HG03354 (cell line): Measurements from ENCODE around the gene AMOTL2.

ENCODE experiments used
- ATAC-seq: cut with Tn5 transposase; IDR thresholded peaks from one replicate; pipeline ENCODE4 v1.9.1; 2021; ENCODE audit warnings: mild to moderate bottlenecking; ENCODE audit not compliant: unreplicated experiment, poor library complexity, severe bottlenecking

AMOTL2 gene

GRCh38 chr3:134381076-134381475, 6.8 kb upstream of the AMOTL2 start:
- ATAC-seq, result no peak

GRCh38 chr3:134380249-134380648, 6.0 kb upstream of the AMOTL2 start:
- ATAC-seq, result no peak

- no peak for ATAC-seq
Measured at GRCh38 chr3:134378818-134379217, 4.6 kb upstream of the AMOTL2 start.

- no peak for ATAC-seq
Measured at GRCh38 chr3:134378384-134378783, 4.1 kb upstream of the AMOTL2 start.

GRCh38 chr3:134377896-134378295, 3.6 kb upstream of the AMOTL2 start:
- no peak for ATAC-seq

GRCh38 chr3:134376786-134377426, 2.7 kb upstream of the AMOTL2 start:
- no peak for ATAC-seq

GRCh38 chr3:134376385-134376765, 2.1 kb upstream of the AMOTL2 start:
- ATAC-seq, result no peak

GRCh38 chr3:134375582-134376384, 1.5 kb upstream of the AMOTL2 start:
- no peak for ATAC-seq

GRCh38 chr3:134374791-134375581, 739 bp upstream of the AMOTL2 start:
- ATAC-seq, result no peak

- ATAC-seq, result no peak
Measured at GRCh38 chr3:134373271-134374104, 759 bp downstream of the AMOTL2 start.

- no peak for ATAC-seq
Measured at GRCh38 chr3:134372396-134373270, 1.6 kb downstream of the AMOTL2 start.

GRCh38 chr3:134371542-134372324, 2.5 kb downstream of the AMOTL2 start:
- no peak for ATAC-seq

GRCh38 chr3:134370611-134371531, 3.4 kb downstream of the AMOTL2 start:
- ATAC-seq, result no peak

GRCh38 chr3:134369861-134370596, 4.2 kb downstream of the AMOTL2 start:
- ATAC-seq, result no peak

GRCh38 chr3:134369231-134369741, 5.0 kb downstream of the AMOTL2 start:
- ATAC-seq, result no peak

- no peak for ATAC-seq
Measured at GRCh38 chr3:134368751-134369105, 5.5 kb downstream of the AMOTL2 start.
